22Rv1 (cell line): Measurements from ENCODE around the gene EGF.

Experiments used
- H3K27ac ChIP-seq: fragments of 450-650 bp; 2 replicates; pipeline ENCODE4 v1.5.1; 2017
- CTCF ChIP-seq: fragments of 450-650 bp; IDR thresholded peaks from 2 replicates; pipeline ENCODE4 v1.5.1; 2017; ENCODE audit warnings: mild to moderate bottlenecking
- ZFX ChIP-seq: fragments of 450-650 bp; IDR thresholded peaks from 2 replicates; pipeline ENCODE4 v1.6.1; 2017; ENCODE audit warnings: antibody characterized with exemption, borderline replicate concordance

EGF gene

GRCh38 chr4:110058677-110059076, 146.0 kb downstream of the EGF start:
- H3K27ac ChIP-seq = no peak overlapping the region
- TF ChIP-seq ZFX (no peak), CTCF (no peak)

- H3K27ac ChIP-seq = no peak overlapping the region
- TF ChIP-seq ZFX = no peak
- no peak for TF ChIP-seq CTCF
These were observed 147.0 kb downstream of the EGF start for GRCh38 chr4:110059556-110060191.

- TF ChIP-seq ZFX = no peak
- TF ChIP-seq CTCF = no peak
- H3K27ac ChIP-seq = no peak overlapping the region
These were observed 148.4 kb downstream of the EGF start for GRCh38 chr4:110061076-110061475.
